IgD-negative memory B cell (primary cell): ENCODE data around the gene LEP. TPM values are rescaled to one million over a fixed set of nuclear protein-coding genes. Genes with fewer than 3 reads are reported as not detected.

Experiments
- H3K27ac Mint-ChIP-seq, 3 donors: one replicate each; pipeline ENCODE4 v1.8.0; 2020 to 2022; ENCODE audit warnings: mild to moderate bottlenecking in 3 of 3, mixed read lengths in 3 of 3, moderate library complexity in 1 of 3
- H3K27me3 Mint-ChIP-seq: one replicate; pipeline ENCODE4 v1.8.0; 2021; ENCODE audit warnings: mixed read lengths
- H3K36me3 Mint-ChIP-seq: one replicate; pipeline ENCODE4 v1.8.0; 2020; ENCODE audit warnings: mild to moderate bottlenecking, mixed read lengths
- H3K4me1 Mint-ChIP-seq, 3 donors: one replicate each; pipeline ENCODE4 v1.8.0; 2020 to 2022; ENCODE audit warnings: mixed read lengths in 3 of 3, mild to moderate bottlenecking in 1 of 3
- H3K4me3 Mint-ChIP-seq, 4 donors: one replicate each; pipeline ENCODE4 v1.8.0; 2020 to 2022; ENCODE audit warnings: mild to moderate bottlenecking in 4 of 4, mixed read lengths in 4 of 4, moderate library complexity in 3 of 4
- H3K9me3 Mint-ChIP-seq, 3 donors: one replicate each; pipeline ENCODE4 v1.8.0; 2020 to 2021; ENCODE audit warnings: mixed read lengths in 3 of 3, mild to moderate bottlenecking in 1 of 3
- polyA plus RNA-seq: library from polyadenylated mRNA; unstranded; fragments of 300-500 nt; fragmentation: Illumina TruSeq; gene quantifications from one replicate; pipeline ENCODE4 v1.2.3, GENCODE V29; 2021

Gene LEP
- polyA plus RNA-seq, 1 donor from 2014 or later: not detected

GRCh38 chr7:128206017-128206746 lies 34.9 kb upstream of the LEP start:
- Mint-ChIP-seq H3K27ac (no peak overlapping the region), H3K27me3 (peaks cover 36% of the 10 kb centered on the region), H3K4me1 (peaks cover 5 to 6% (median 6%) of the 10 kb centered on the region in 3 donors), H3K36me3 (no peaks in the 10 kb centered on the region), H3K9me3 (peaks cover 0 to 4% (median 0%) of the 10 kb centered on the region in 3 donors), H3K4me3 (no peak overlapping the region)

- H3K36me3 Mint-ChIP-seq: no peaks in the 10 kb centered on the region
- peak overlapping the region in 1 of 3 donors; percentile 63 for H3K27ac Mint-ChIP-seq
- H3K27me3 Mint-ChIP-seq: peaks cover 29% of the 10 kb centered on the region
- peaks cover under 1 to 2% (median under 1%) of the 10 kb centered on the region in 3 donors for H3K4me1 Mint-ChIP-seq
- H3K4me3 Mint-ChIP-seq: peak overlapping the region in 1 of 4 donors; percentile 14
- H3K9me3 Mint-ChIP-seq: peaks cover 0 to 4% (median 0%) of the 10 kb centered on the region in 3 donors
Measured at GRCh38 chr7:128206747-128207500, 34.2 kb upstream of the LEP start.

GRCh38 chr7:128207609-128208008 lies 33.5 kb upstream of the LEP start:
- peaks cover 22% of the 10 kb centered on the region for H3K27me3 Mint-ChIP-seq
- H3K9me3 Mint-ChIP-seq: peaks cover 0 to 4% (median 0%) of the 10 kb centered on the region in 3 donors
- no peak overlapping the region for H3K4me3 Mint-ChIP-seq
- no peaks in the 10 kb centered on the region for H3K4me1 Mint-ChIP-seq
- H3K36me3 Mint-ChIP-seq: no peaks in the 10 kb centered on the region
- no peak overlapping the region for H3K27ac Mint-ChIP-seq

GRCh38 chr7:128209229-128210035 lies 31.6 kb upstream of the LEP start:
- H3K27ac Mint-ChIP-seq: no peak overlapping the region
- peaks cover 0 to 3% (median 0%) of the 10 kb centered on the region in 3 donors for H3K9me3 Mint-ChIP-seq
- no peaks in the 10 kb centered on the region for H3K4me1 Mint-ChIP-seq
- H3K27me3 Mint-ChIP-seq: peaks cover 7% of the 10 kb centered on the region
- H3K4me3 Mint-ChIP-seq: no peak overlapping the region
- no peaks in the 10 kb centered on the region for H3K36me3 Mint-ChIP-seq

- peaks cover 0 to 3% (median 0%) of the 10 kb centered on the region in 3 donors for H3K9me3 Mint-ChIP-seq
- no peak overlapping the region for H3K27ac Mint-ChIP-seq
- H3K4me1 Mint-ChIP-seq: no peaks in the 10 kb centered on the region
- no peaks in the 10 kb centered on the region for H3K36me3 Mint-ChIP-seq
- no peak overlapping the region for H3K4me3 Mint-ChIP-seq
- peaks cover 5% of the 10 kb centered on the region for H3K27me3 Mint-ChIP-seq
Measured at GRCh38 chr7:128210036-128210347, 31.1 kb upstream of the LEP start.

- no peaks in the 10 kb centered on the region for H3K36me3 Mint-ChIP-seq
- H3K9me3 Mint-ChIP-seq: no peaks in the 10 kb centered on the region
- H3K4me3 Mint-ChIP-seq: no peak overlapping the region
- H3K27me3 Mint-ChIP-seq: peaks cover 3% of the 10 kb centered on the region
- H3K4me1 Mint-ChIP-seq: no peaks in the 10 kb centered on the region
- peak overlapping the region in 2 of 3 donors; percentile 13 to 14 for H3K27ac Mint-ChIP-seq
Measured at GRCh38 chr7:128210590-128211570, 30.2 kb upstream of the LEP start.

- Mint-ChIP-seq H3K4me1 (no peaks in the 10 kb centered on the region), H3K4me3 (no peak overlapping the region), H3K27ac (peak overlapping the region in 1 of 3 donors; percentile 13), H3K27me3 (peaks cover 3% of the 10 kb centered on the region), H3K36me3 (no peaks in the 10 kb centered on the region), H3K9me3 (no peaks in the 10 kb centered on the region)
Measured at GRCh38 chr7:128211626-128212025, 29.5 kb upstream of the LEP start.

- Mint-ChIP-seq H3K9me3 (no peaks in the 10 kb centered on the region), H3K36me3 (no peaks in the 10 kb centered on the region), H3K27ac (no peak overlapping the region), H3K4me3 (no peak overlapping the region), H3K4me1 (no peaks in the 10 kb centered on the region), H3K27me3 (peaks cover 3% of the 10 kb centered on the region)
Measured at GRCh38 chr7:128214463-128214862, 26.6 kb upstream of the LEP start.

GRCh38 chr7:128215281-128215680 lies 25.8 kb upstream of the LEP start:
- H3K27ac Mint-ChIP-seq: no peak overlapping the region
- H3K36me3 Mint-ChIP-seq: no peaks in the 10 kb centered on the region
- peaks cover 3% of the 10 kb centered on the region for H3K27me3 Mint-ChIP-seq
- H3K9me3 Mint-ChIP-seq: no peaks in the 10 kb centered on the region
- no peak overlapping the region for H3K4me3 Mint-ChIP-seq
- H3K4me1 Mint-ChIP-seq: no peaks in the 10 kb centered on the region

- H3K27me3 Mint-ChIP-seq: peaks cover 4% of the 10 kb centered on the region
- no peak overlapping the region for H3K27ac Mint-ChIP-seq
- no peak overlapping the region for H3K4me3 Mint-ChIP-seq
- H3K4me1 Mint-ChIP-seq: no peaks in the 10 kb centered on the region
- no peaks in the 10 kb centered on the region for H3K9me3 Mint-ChIP-seq
- H3K36me3 Mint-ChIP-seq: no peaks in the 10 kb centered on the region
Measured at GRCh38 chr7:128215739-128216138, 25.3 kb upstream of the LEP start.

- Mint-ChIP-seq H3K9me3 (no peaks in the 10 kb centered on the region), H3K4me3 (no peak overlapping the region), H3K27ac (no peak overlapping the region), H3K36me3 (no peaks in the 10 kb centered on the region), H3K4me1 (peaks cover 0 to 4% (median 0%) of the 10 kb centered on the region in 3 donors), H3K27me3 (peaks cover 4% of the 10 kb centered on the region)
Measured at GRCh38 chr7:128217030-128217805, 23.9 kb upstream of the LEP start.

GRCh38 chr7:128217967-128218652 lies 23.0 kb upstream of the LEP start:
- peak overlapping the region in 1 of 3 donors; percentile 26 for H3K27ac Mint-ChIP-seq
- H3K27me3 Mint-ChIP-seq: peaks cover 6% of the 10 kb centered on the region
- H3K36me3 Mint-ChIP-seq: no peaks in the 10 kb centered on the region
- peaks cover 0 to 4% (median 0%) of the 10 kb centered on the region in 3 donors for H3K4me1 Mint-ChIP-seq
- no peak overlapping the region for H3K4me3 Mint-ChIP-seq
- H3K9me3 Mint-ChIP-seq: no peaks in the 10 kb centered on the region

GRCh38 chr7:128219636-128220035 lies 21.4 kb upstream of the LEP start:
- Mint-ChIP-seq H3K4me1 (peaks cover 0 to 4% (median 0%) of the 10 kb centered on the region in 3 donors), H3K9me3 (no peaks in the 10 kb centered on the region), H3K4me3 (no peak overlapping the region), H3K27ac (no peak overlapping the region), H3K36me3 (no peaks in the 10 kb centered on the region), H3K27me3 (peaks cover 8% of the 10 kb centered on the region)
